Gastroesophageal sphincter (tissue), 4 donors: Measurements from ENCODE around the gene MSLN. TPM values are rescaled to one million over a fixed set of nuclear protein-coding genes. Genes with fewer than 3 reads are reported as not detected.
A peak's percentile ranks its signal among the peaks of the same experiment; 100 is the strongest.

Experiments
- ATAC-seq: fragments of 150-250 bp; one replicate; pipeline ENCODE4 v1.9.1; 2016; ENCODE audit warnings: mild to moderate bottlenecking, moderate library complexity
- H3K27ac ChIP-seq, 4 donors: fragments of 200-600 bp; sonication (generic) in 3 of 4; 1 replicate in 3 of 4; 2 replicates in 1 of 4; pipeline ENCODE4 v1.5.1; 2016 to 2019
- H3K27me3 ChIP-seq: fragments of 200-600 bp; sonication (generic); one replicate; pipeline ENCODE4 v1.5.1; 2019
- H3K36me3 ChIP-seq, 2 donors: fragments of 200-600 bp; sonication (generic); one replicate each; pipeline ENCODE4 v1.5.1; 2019; ENCODE audit warnings: control low read depth in 1 of 2
- H3K4me1 ChIP-seq, 3 donors: fragments of 200-600 bp; sonication (generic); 1 replicate in 2 of 3; 2 replicates in 1 of 3; pipeline ENCODE4 v1.5.1; 2016 to 2019; ENCODE audit warnings: control low read depth in 2 of 3
- H3K4me3 ChIP-seq, 2 donors: fragments of 200-600 bp; sonication (generic); one replicate each; pipeline ENCODE4 v1.5.1; 2019; ENCODE audit warnings: mild to moderate bottlenecking in 1 of 2, moderate library complexity in 1 of 2
- H3K9me3 ChIP-seq, 3 donors: fragments of 200-600 bp; sonication (generic); one replicate each; pipeline ENCODE4 v1.5.1; 2017 to 2019; ENCODE audit warnings: control low read depth in 2 of 3
- CTCF ChIP-seq, 4 experiments: fragments of 200-600 bp in 2 of 4; fragments of 450-650 bp in 2 of 4; sonication (generic) in 1 of 4; IDR thresholded peaks; one replicate each; pipeline ENCODE4 v1.5.1; 2017 to 2019; ENCODE audit warnings: antibody characterized with exemption in 4 of 4, mild to moderate bottlenecking in 2 of 4, moderate library complexity in 2 of 4
- EP300 ChIP-seq: sonication (generic); formaldehyde crosslinking; IDR thresholded peaks from one replicate; pipeline ENCODE4 v1.6.1; 2017; ENCODE audit warnings: antibody characterized with exemption, mild to moderate bottlenecking
- POLR2A ChIP-seq, 2 donors: fragments of 450-650 bp; IDR thresholded peaks; one replicate each; pipeline ENCODE4 v1.6.1; 2017; ENCODE audit warnings: antibody characterized with exemption in 2 of 2, mild to moderate bottlenecking in 2 of 2, moderate library complexity in 1 of 2
- POLR2AphosphoS5 ChIP-seq: sonication (generic); formaldehyde crosslinking; IDR thresholded peaks from one replicate; pipeline ENCODE4 v1.6.1; 2017; ENCODE audit warnings: antibody characterized with exemption
- WGBS, 2 donors: methylation state at CpG; one replicate each; pipeline ENCODE4 v1.1.5; 2018; ENCODE audit warnings: low coverage in 1 of 2; 5-methylcytosine and 5-hydroxymethylcytosine counted together
- total RNA-seq, 4 donors: library from RNA; depleted of rRNA; stranded (reverse); fragments of >200 nt; gene quantifications; one replicate each; pipeline ENCODE4 v1.1.0, GENCODE V29; 2016

MSLN gene
- total RNA-seq, 4 donors from 2014 or later, result 0.73 to 7.2 TPM; not detected in 2

DNA sequence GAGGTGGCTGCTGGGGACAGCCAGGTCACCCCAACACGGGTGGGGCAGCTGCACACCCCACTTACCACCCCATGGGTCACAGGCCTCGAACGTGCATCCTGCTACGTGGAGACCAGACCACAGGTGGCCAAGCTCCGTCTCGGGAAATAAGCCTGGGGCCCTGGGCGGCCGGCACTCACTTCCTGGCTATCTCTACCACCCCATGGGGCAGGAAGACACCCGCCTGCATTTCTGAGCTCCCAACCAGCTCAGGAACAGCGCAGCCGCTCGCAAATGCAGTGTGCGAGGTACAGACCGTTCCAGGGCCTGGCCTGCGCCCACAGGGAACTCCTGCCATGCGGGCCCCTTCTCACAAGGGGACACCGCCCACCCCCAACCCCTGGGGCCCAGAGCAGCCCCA lies 44.9 kb downstream of the MSLN start:
- ATAC-seq, result no peak
- Histone ChIP-seq H3K27ac (no peak overlapping the region), H3K9me3 (no peaks in the 10 kb centered on the region), H3K36me3 (no peaks in the 10 kb centered on the region), H3K4me3 (no peak overlapping the region), H3K4me1 (peaks cover 0 to 23% (median 0%) of the 10 kb centered on the region in 3 donors), H3K27me3 (peaks cover 56% of the 10 kb centered on the region)
- no CpG with 5 or more reads among the region's 17 CpGs for WGBS, 2 donors
- TF ChIP-seq CTCF (IDR thresholded peaks at IDR 0.05) (no peak), POLR2A (IDR thresholded peaks at IDR 0.05) (no peak)

GRCh38 chr16:807347-808084 lies 47.0 kb downstream of the MSLN start:
- Histone ChIP-seq H3K4me1 (peaks cover 0 to 23% (median 0%) of the 10 kb centered on the region in 3 donors), H3K9me3 (peaks cover 0 to 8% (median 0%) of the 10 kb centered on the region in 3 donors), H3K27me3 (peaks cover 56% of the 10 kb centered on the region), H3K36me3 (no peaks in the 10 kb centered on the region), H3K4me3 (peak overlapping the region; percentile 79 to 81), H3K27ac (peak overlapping the region; percentile 85 to 93 (median 90))
- peak; percentile 99 for ATAC-seq
- TF ChIP-seq POLR2AphosphoS5, result peak; percentile 32
- no peak for TF ChIP-seq CTCF (IDR thresholded peaks at IDR 0.05)
- TF ChIP-seq POLR2A (IDR thresholded peaks at IDR 0.05), result peak; percentile 39 to 70
- 0 to 18% methylated on average over 3 to 9 of the region's 80 CpGs for WGBS, 2 donors

DNA sequence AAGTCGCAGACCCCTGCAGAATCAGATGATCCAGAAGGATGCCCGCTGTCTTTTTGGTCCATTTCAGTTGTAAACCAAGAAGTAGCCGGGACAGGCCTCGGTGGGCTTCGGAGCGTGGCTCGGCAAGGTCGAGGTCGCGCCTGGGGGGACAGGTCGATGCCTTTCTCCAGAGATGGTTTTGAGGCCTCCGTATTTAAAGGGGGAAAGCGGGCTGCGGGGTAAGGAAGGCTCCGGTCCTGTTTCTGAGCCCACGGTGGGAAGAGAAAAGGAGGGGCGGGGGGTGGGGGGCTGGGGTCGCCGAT lies 47.5 kb downstream of the MSLN start:
- Histone ChIP-seq H3K27me3 (peaks cover 56% of the 10 kb centered on the region), H3K36me3 (no peaks in the 10 kb centered on the region), H3K4me3 (peak overlapping the region; percentile 79 to 81), H3K9me3 (peaks cover 0 to 10% (median 0%) of the 10 kb centered on the region in 3 donors), H3K27ac (peak overlapping the region in 3 of 4 donors; percentile 89 to 93 (median 91)), H3K4me1 (peaks cover 0 to 24% (median under 1%) of the 10 kb centered on the region in 3 donors)
- no peak for TF ChIP-seq POLR2AphosphoS5
- no peak for TF ChIP-seq EP300
- TF ChIP-seq CTCF (IDR thresholded peaks at IDR 0.05), result no peak
- no peak for TF ChIP-seq POLR2A (IDR thresholded peaks at IDR 0.05)
- 15 to 32% methylated on average over 4 to 6 of the region's 19 CpGs for WGBS, 2 donors
- ATAC-seq, result no peak

DNA sequence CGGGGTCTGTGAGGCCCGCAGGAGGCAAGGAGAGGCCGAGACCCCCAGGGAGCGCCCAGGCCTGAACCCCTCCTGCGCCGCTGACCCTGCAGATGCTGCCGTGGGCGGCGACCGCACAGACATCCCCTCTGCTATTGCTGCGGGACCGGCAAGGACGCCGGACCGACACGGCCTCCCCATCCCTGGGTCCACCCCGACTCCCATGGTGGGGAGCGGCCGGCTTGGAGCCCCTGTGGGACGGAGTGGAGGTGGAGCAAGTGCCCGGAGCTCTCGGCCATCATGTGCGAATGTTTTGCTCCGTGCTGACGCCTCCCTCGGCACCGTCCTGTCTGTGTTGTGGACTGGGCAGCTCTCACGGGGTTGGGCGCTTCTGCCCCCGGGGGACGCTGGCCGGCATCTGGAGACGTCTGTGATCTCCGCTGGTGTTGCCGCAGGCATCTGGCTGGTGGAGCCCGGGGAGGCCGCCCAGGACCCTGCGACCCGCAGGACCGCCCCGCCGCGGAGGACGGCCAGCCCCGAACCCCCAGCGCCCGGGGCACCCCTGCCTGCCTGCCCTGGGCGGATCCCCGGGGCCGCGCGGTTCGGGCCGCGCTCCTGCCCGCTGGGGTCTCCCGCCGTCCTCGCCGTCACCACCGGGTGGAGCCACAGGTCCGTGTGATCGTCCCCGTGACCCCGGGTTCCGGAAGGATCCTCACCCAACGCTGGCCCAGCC lies 52.8 kb downstream of the MSLN start:
- Histone ChIP-seq H3K27me3 (peaks cover 84% of the 10 kb centered on the region), H3K27ac (no peak overlapping the region), H3K9me3 (peaks cover 0 to 10% (median 0%) of the 10 kb centered on the region in 3 donors), H3K4me1 (peaks cover 0 to 19% (median 12%) of the 10 kb centered on the region in 3 donors), H3K36me3 (no peaks in the 10 kb centered on the region), H3K4me3 (peak overlapping the region in 1 of 2 donors; percentile 15)
- TF ChIP-seq POLR2A (IDR thresholded peaks at IDR 0.05) (no peak), POLR2AphosphoS5 (no peak), CTCF (IDR thresholded peaks at IDR 0.05) (peak in 3 of 4 experiments; percentile 37 to 68 (median 39)), EP300 (no peak)
- WGBS, 2 donors, result no CpG with 5 or more reads among the region's 67 CpGs
- ATAC-seq, result peak; percentile 58
